Glutamatergic neuron (in vitro differentiated cells): ENCODE measurements around the gene POC1A. TPM values are rescaled to one million over a fixed set of nuclear protein-coding genes. Genes with fewer than 3 reads are reported as not detected.

Experiments
- DNase-seq: peaks from one replicate; pipeline ENCODE4 v3.0.0; 2022
- H3K27ac Mint-ChIP-seq: one replicate; pipeline ENCODE4 v1.8.0; 2020; ENCODE audit warnings: mild to moderate bottlenecking, mixed read lengths, inconsistent platforms; ENCODE audit not compliant: unreplicated experiment
- H3K27me3 Mint-ChIP-seq: one replicate; pipeline ENCODE4 v1.8.0; 2020; ENCODE audit warnings: mild to moderate bottlenecking, moderate library complexity, mixed read lengths, inconsistent platforms; ENCODE audit not compliant: unreplicated experiment
- H3K36me3 Mint-ChIP-seq: one replicate; pipeline ENCODE4 v1.8.0; 2020; ENCODE audit warnings: mild to moderate bottlenecking, mixed read lengths, inconsistent platforms; ENCODE audit not compliant: unreplicated experiment
- H3K4me1 Mint-ChIP-seq: one replicate; pipeline ENCODE4 v1.8.0; 2020; ENCODE audit warnings: mild to moderate bottlenecking, low read depth, mixed read lengths, inconsistent platforms; ENCODE audit not compliant: unreplicated experiment
- H3K4me3 Mint-ChIP-seq: one replicate; pipeline ENCODE4 v1.8.0; 2020; ENCODE audit warnings: mild to moderate bottlenecking, mixed read lengths, inconsistent platforms; ENCODE audit not compliant: unreplicated experiment
- H3K9me3 Mint-ChIP-seq: one replicate; pipeline ENCODE4 v1.8.0; 2020; ENCODE audit warnings: mild to moderate bottlenecking, moderate library complexity, mixed read lengths, inconsistent platforms; ENCODE audit not compliant: unreplicated experiment
- total RNA-seq: library from RNA; stranded (reverse); fragmentation: NEBNext Ultra II Directional; extraction: Animal tissue kit (Norgen Biotek cat#: 25700); gene quantifications from one replicate; pipeline ENCODE4 v1.2.1, GENCODE V29; 2021; ENCODE audit not compliant: unreplicated experiment
- TF ChIP-seq, protein P1 (sequence below): fragments of 200-600 bp; sonication (generic); IDR thresholded peaks from one replicate; pipeline ENCODE4 v1.5.0; 2021; ENCODE audit not compliant: partially characterized antibody, unreplicated experiment

The POC1A gene
- total RNA-seq, 1 donor from 2014 or later: 3.2 TPM

DNA sequence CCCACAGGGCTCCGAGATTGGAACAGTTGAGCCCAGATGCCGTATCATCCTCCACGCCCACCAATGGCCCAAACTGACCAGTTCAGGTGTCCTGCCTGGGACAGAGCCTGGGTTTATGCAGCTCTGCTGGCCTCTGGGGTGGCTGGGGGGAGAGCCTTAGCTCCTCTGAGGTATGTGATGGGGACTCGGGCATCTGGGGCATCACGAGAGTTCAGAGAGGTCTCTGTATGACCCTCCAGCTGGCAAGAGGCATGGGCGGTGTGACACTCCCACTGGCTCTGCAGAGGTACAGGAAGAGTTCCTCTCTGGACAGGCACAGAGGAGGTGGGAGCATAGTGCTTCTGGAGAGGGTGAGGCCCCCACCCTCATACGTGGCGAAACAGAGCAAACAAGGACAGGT lies 71.3 kb downstream of the POC1A start:
- DNase-seq: no peak
- Mint-ChIP-seq H3K36me3 (no peaks in the 10 kb centered on the region), H3K4me1 (peaks cover 16% of the 10 kb centered on the region), H3K27ac (no peak overlapping the region), H3K27me3 (no peaks in the 10 kb centered on the region), H3K9me3 (peaks cover 3% of the 10 kb centered on the region), H3K4me3 (no peak overlapping the region)
- TF ChIP-seq, protein P1, sequence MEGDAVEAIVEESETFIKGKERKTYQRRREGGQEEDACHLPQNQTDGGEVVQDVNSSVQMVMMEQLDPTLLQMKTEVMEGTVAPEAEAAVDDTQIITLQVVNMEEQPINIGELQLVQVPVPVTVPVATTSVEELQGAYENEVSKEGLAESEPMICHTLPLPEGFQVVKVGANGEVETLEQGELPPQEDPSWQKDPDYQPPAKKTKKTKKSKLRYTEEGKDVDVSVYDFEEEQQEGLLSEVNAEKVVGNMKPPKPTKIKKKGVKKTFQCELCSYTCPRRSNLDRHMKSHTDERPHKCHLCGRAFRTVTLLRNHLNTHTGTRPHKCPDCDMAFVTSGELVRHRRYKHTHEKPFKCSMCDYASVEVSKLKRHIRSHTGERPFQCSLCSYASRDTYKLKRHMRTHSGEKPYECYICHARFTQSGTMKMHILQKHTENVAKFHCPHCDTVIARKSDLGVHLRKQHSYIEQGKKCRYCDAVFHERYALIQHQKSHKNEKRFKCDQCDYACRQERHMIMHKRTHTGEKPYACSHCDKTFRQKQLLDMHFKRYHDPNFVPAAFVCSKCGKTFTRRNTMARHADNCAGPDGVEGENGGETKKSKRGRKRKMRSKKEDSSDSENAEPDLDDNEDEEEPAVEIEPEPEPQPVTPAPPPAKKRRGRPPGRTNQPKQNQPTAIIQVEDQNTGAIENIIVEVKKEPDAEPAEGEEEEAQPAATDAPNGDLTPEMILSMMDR: no peak

DNA sequence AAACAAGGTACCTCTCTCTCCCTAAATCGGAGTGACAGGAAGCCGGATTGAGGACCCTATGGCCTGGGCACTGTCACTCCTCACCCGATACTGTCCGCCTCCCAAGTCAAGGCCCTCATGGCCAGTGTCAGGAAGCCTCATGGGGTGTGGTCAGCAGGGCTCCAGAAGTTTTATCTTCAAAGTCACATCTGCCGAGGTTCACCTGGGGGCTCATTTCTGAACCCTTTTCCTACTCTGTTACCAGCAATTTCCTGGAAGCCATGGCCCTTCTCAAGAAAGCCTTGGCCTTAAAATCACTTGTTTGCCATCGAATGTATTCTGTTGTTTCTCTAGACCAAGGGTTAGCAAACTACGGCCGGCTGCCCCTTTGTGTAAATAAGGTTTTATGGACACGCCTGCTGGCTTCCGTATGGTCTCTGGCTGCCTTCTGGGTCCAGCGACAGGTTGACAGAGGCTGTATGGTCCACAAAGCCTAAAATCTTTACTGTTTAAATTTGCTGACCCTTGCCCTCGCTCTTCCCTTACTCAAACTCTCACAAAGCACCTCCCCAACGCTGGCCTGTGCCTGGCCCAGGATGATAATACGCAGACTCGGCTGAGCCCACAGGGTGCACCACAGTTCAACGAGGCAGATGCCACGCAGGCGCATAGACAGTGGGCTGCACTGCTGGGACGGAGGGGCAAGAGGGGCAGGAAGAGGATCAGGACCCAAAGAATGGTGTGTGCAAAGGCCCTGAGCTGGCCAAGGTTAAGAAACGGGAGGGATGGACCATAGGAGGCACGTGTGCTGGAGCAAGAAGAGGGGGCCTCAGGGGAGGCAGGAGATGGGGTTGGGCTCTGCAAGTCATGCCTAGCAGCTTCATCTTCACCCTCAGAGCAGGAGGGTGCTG lies 73.1 kb downstream of the POC1A start:
- H3K36me3 Mint-ChIP-seq: no peaks in the 10 kb centered on the region
- TF ChIP-seq, protein P1: no peak
- H3K4me1 Mint-ChIP-seq: peaks cover 3% of the 10 kb centered on the region
- no peak overlapping the region for H3K4me3 Mint-ChIP-seq
- no peak overlapping the region for H3K27ac Mint-ChIP-seq
- DNase-seq: no peak
- peaks cover 2% of the 10 kb centered on the region for H3K27me3 Mint-ChIP-seq
- no peaks in the 10 kb centered on the region for H3K9me3 Mint-ChIP-seq

DNA sequence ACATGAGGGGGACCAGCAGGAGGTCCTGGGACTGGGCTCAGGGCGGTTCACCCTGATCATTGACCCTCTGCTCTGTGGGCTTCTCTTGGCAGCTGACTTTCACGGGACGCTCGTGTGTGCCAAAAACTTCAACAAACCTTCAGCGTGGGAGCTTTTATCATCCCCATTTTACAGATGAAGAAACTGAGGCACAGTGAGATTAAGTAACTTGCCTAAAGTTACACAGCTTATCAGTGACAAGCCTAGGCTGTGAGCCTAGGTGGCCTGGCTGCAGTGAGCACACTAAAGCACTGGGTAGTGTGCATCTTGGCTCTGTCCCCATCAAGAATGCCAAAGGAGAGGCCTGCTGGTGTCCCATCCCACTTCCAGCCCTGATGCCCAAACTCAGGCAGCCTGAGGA lies 74.3 kb downstream of the POC1A start:
- TF ChIP-seq, protein P1: no peak
- no peaks in the 10 kb centered on the region for H3K9me3 Mint-ChIP-seq
- H3K27ac Mint-ChIP-seq: no peak overlapping the region
- H3K4me3 Mint-ChIP-seq: no peak overlapping the region
- no peaks in the 10 kb centered on the region for H3K36me3 Mint-ChIP-seq
- H3K4me1 Mint-ChIP-seq: peaks cover 3% of the 10 kb centered on the region
- DNase-seq: no peak
- peaks cover 2% of the 10 kb centered on the region for H3K27me3 Mint-ChIP-seq

DNA sequence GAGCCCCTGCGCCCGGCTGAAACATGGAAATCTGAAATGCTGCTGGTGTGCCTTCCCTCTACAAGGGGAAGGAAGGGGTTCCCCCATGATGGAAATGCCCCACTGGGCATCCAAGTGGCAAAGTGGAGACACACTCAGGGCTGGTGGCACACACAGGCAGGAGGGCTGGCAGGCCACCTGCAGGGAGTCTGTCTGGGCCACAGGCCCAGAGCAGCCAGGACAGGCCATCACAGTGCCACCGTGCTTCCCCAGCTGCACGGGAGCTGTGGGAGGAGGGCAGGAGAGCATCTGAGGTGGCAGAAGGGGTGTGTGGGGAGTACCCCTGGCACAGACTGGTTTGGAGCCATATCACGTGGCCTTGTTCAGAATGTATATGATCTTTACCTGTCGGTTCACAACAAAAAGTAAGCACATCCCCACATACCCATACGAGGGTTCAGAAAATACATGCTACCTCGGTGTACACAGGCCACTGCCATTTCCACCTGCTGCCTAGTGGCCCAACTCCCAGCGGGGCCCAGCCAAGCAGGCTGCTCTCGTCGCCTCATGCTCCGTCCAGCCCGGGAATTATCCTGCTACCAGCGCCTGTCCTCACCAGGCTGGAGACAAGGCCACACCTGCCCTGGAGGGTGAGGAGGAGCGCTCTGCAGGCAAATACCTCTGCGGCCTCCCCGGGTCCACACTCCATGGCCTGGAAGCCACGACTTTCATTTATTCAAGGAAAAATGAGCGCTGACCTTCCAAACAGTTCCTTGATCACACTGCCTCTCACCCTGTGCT lies 75.3 kb downstream of the POC1A start:
- H3K9me3 Mint-ChIP-seq: no peaks in the 10 kb centered on the region
- DNase-seq: no peak
- H3K36me3 Mint-ChIP-seq: no peaks in the 10 kb centered on the region
- TF ChIP-seq, protein P1: no peak
- no peak overlapping the region for H3K27ac Mint-ChIP-seq
- H3K4me1 Mint-ChIP-seq: peaks cover 3% of the 10 kb centered on the region
- peaks cover 2% of the 10 kb centered on the region for H3K27me3 Mint-ChIP-seq
- H3K4me3 Mint-ChIP-seq: no peak overlapping the region
